A673 (cell line): ENCODE results near the gene ADGRG3.

ENCODE experiments used
- EZH2 ChIP-seq: fragments of 200-600 bp; sonication (generic); IDR thresholded peaks from 2 replicates; pipeline ENCODE4 v1.6.1; 2017; ENCODE audit warnings: borderline replicate concordance, low read depth, mild to moderate bottlenecking, mixed read lengths, antibody characterized with exemption, low read length; ENCODE audit not compliant: poor library complexity, severe bottlenecking
- TF ChIP-seq, protein P1 (sequence below): fragments of 300-800, 200-600 bp; sonication (generic); conservative IDR thresholded peaks from 2 replicates; pipeline ENCODE4 v1.5.1; 2017; ENCODE audit warnings: low read depth, mild to moderate bottlenecking, antibody characterized with exemption, low read length, moderate library complexity, mixed read lengths

DNA sequence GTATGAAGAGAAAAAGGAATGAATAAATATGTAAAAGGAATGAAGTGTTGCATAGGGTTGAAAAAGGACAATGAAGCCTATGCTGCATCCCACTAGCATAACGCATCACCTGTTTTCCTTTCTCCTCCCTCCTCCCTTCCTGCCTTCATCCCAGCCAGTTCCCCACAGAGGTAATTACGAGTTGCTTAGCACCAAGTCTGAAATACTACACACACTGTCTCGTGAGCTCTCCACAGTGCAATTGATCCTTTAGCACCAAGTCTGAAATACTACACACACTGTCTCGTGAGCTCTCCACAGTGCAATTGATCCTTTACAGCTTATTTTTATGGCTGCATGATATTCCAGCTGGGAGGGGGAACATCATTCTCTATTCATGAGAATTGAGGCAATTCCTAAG is 25.4 kb downstream of the ADGRG3 start:
- no peak for TF ChIP-seq EZH2
- TF ChIP-seq, protein P1, sequence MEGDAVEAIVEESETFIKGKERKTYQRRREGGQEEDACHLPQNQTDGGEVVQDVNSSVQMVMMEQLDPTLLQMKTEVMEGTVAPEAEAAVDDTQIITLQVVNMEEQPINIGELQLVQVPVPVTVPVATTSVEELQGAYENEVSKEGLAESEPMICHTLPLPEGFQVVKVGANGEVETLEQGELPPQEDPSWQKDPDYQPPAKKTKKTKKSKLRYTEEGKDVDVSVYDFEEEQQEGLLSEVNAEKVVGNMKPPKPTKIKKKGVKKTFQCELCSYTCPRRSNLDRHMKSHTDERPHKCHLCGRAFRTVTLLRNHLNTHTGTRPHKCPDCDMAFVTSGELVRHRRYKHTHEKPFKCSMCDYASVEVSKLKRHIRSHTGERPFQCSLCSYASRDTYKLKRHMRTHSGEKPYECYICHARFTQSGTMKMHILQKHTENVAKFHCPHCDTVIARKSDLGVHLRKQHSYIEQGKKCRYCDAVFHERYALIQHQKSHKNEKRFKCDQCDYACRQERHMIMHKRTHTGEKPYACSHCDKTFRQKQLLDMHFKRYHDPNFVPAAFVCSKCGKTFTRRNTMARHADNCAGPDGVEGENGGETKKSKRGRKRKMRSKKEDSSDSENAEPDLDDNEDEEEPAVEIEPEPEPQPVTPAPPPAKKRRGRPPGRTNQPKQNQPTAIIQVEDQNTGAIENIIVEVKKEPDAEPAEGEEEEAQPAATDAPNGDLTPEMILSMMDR, result no peak
